HG02763 (cell line): ENCODE results near the gene FBXL13.
"Not testable (repeated sequence)": the region's sequence is repeated elsewhere in the genome, so short reads cannot be mapped to it uniquely, and the experiment has no call there.

Experiments used
- ATAC-seq: cut with Tn5 transposase; IDR thresholded peaks from one replicate; pipeline ENCODE4 v1.9.1; 2021; ENCODE audit warnings: mild to moderate bottlenecking, moderate library complexity; ENCODE audit not compliant: unreplicated experiment

FBXL13 gene

GRCh38 chr7:103031024-103031423 lies 43.6 kb downstream of the FBXL13 start:
- ATAC-seq = no peak

- no peak for ATAC-seq
Measured at GRCh38 chr7:103025341-103025740, 49.3 kb downstream of the FBXL13 start.

- not testable (repeated sequence) for ATAC-seq
Measured at GRCh38 chr7:103023578-103023977, 51.0 kb downstream of the FBXL13 start.

GRCh38 chr7:103021490-103021889 lies 53.1 kb downstream of the FBXL13 start:
- not testable (repeated sequence) for ATAC-seq

- not testable (repeated sequence) for ATAC-seq
Measured at GRCh38 chr7:103020876-103021275, 53.7 kb downstream of the FBXL13 start.

GRCh38 chr7:103018295-103018694 lies 56.3 kb downstream of the FBXL13 start:
- not testable (repeated sequence) for ATAC-seq

- no peak for ATAC-seq
Measured at GRCh38 chr7:103011650-103012049, 62.9 kb downstream of the FBXL13 start.

- ATAC-seq = no peak
Measured at GRCh38 chr7:103010211-103010610, 64.4 kb downstream of the FBXL13 start.

- ATAC-seq = no peak
Measured at GRCh38 chr7:103009466-103010185, 65.0 kb downstream of the FBXL13 start.

- no peak for ATAC-seq
Measured at GRCh38 chr7:103003004-103003403, 71.6 kb downstream of the FBXL13 start.

GRCh38 chr7:103001210-103001609 lies 73.4 kb downstream of the FBXL13 start:
- ATAC-seq = no peak

- ATAC-seq = no peak
Measured at GRCh38 chr7:102996957-102997356, 77.6 kb downstream of the FBXL13 start.

- not testable (repeated sequence) for ATAC-seq
Measured at GRCh38 chr7:102995609-102996008, 79.0 kb downstream of the FBXL13 start.

GRCh38 chr7:102994567-102994966 lies 80.0 kb downstream of the FBXL13 start:
- no peak for ATAC-seq

- ATAC-seq = no peak
Measured at GRCh38 chr7:102993718-102994029, 80.9 kb downstream of the FBXL13 start.

- ATAC-seq = no peak
Measured at GRCh38 chr7:102992938-102993717, 81.5 kb downstream of the FBXL13 start.

GRCh38 chr7:102992509-102992937 lies 82.1 kb downstream of the FBXL13 start:
- ATAC-seq = no peak

GRCh38 chr7:102991540-102992214 lies 82.9 kb downstream of the FBXL13 start:
- ATAC-seq = no peak

GRCh38 chr7:102991077-102991539 lies 83.5 kb downstream of the FBXL13 start:
- ATAC-seq = no peak

- ATAC-seq = no peak
Measured at GRCh38 chr7:102990642-102991041, 84.0 kb downstream of the FBXL13 start.
